GM12878 (cell line): ENCODE results near the gene RFT1. TPM values are rescaled to one million over a fixed set of nuclear protein-coding genes. Genes with fewer than 3 reads are reported as not detected.

Experiments
- ATAC-seq: fragments of 200-7000 bp; cut with Tn5 transposase; 3 replicates; pipeline ENCODE4 v1.9.1; 2020; ENCODE audit warnings: mild to moderate bottlenecking, moderate library complexity
- BruUV-seq: library from RNA; stranded (reverse); fragments of 400-500 nt; replicated peaks from 2 replicates; lab custom pipeline; 2021; lab: Mats Ljungman, UMichigan
- CTCF ChIA-PET: fragments of 300-600 bp; sonication (Branson Sonifier 250); formaldehyde crosslinking; extraction: SDS; loops from one replicate; lab custom pipeline; 2021; ENCODE audit warnings: inconsistent platforms; lab: Yijun Ruan, JAX
- POLR2A ChIA-PET: fragments of 350-600 bp; formaldehyde crosslinking; extraction: SDS; loops from one replicate; lab custom pipeline; 2021; ENCODE audit warnings: inconsistent platforms; lab: Charles Lee
- RAD21 ChIA-PET: fragments of 300-600 bp; sonication (Branson Sonifier 250); formaldehyde crosslinking; loops from one replicate; lab custom pipeline; 2023; ENCODE audit warnings: antibody characterized with exemption; ENCODE audit not compliant: unreplicated experiment; lab: Charles Lee
- SMC1A ChIA-PET: fragments of 300-600 bp; sonication (Branson Sonifier 250); formaldehyde crosslinking; loops from one replicate; lab custom pipeline; 2023; ENCODE audit not compliant: unreplicated experiment, uncharacterized antibody; lab: Charles Lee
- DNase-seq: peaks from one replicate; pipeline ENCODE4 v3.0.0-alpha.2; 2011; ENCODE audit warnings: low read depth, low spot score
- FAIRE-seq: peaks from 3 replicates; lab custom pipeline; 2011; peaks lifted over from hg19 to GRCh38; lab: Jason Lieb, UNC
- H2AFZ ChIP-seq: 2 replicates; pipeline ENCODE4 v1.6.0; 2011; ENCODE audit warnings: low read depth, low read length, control low read depth; ENCODE audit not compliant: control insufficient read depth
- H3K27ac ChIP-seq: 2 replicates; pipeline ENCODE4 v1.5.1; 2011; ENCODE audit warnings: control low read depth; ENCODE audit not compliant: control insufficient read depth, insufficient read depth
- H3K27me3 ChIP-seq, 2 experiments: replicated peaks in 1 of 2; 2 replicates each; pipeline versions ENCODE4 v1.6.0 to v1.6.1; 2011; ENCODE audit warnings: low read length in 1 of 2; ENCODE audit not compliant: control insufficient read depth in 2 of 2, insufficient read depth in 2 of 2
- H3K36me3 ChIP-seq, 2 experiments: 2 replicates each; pipeline ENCODE4 v1.5.1; 2011; ENCODE audit warnings: low read length in 1 of 2; ENCODE audit not compliant: control insufficient read depth in 2 of 2, insufficient read depth in 2 of 2
- H3K4me1 ChIP-seq: 2 replicates; pipeline ENCODE4 v1.6.1; 2011; ENCODE audit warnings: mild to moderate bottlenecking, low read length, moderate library complexity, mixed read lengths; ENCODE audit not compliant: control insufficient read depth, insufficient read depth
- H3K4me2 ChIP-seq: 2 replicates; pipeline ENCODE4 v1.6.0; 2011; ENCODE audit warnings: control low read depth; ENCODE audit not compliant: control insufficient read depth, insufficient read depth
- H3K4me3 ChIP-seq: fragments of 200-600 bp; sonication (generic); 2 replicates; pipeline ENCODE4 v1.5.1; 2016
- H3K79me2 ChIP-seq: 2 replicates; pipeline ENCODE4 v1.6.0; 2011; ENCODE audit warnings: low read length; ENCODE audit not compliant: control insufficient read depth, insufficient read depth
- H3K9ac ChIP-seq: 2 replicates; pipeline ENCODE4 v1.8.0; 2011; ENCODE audit warnings: low read length, control low read depth, mixed read lengths; ENCODE audit not compliant: control insufficient read depth, insufficient read depth
- H3K9me3 ChIP-seq: replicated peaks from 3 replicates; pipeline ENCODE4 v1.5.1; 2011; ENCODE audit warnings: mild to moderate bottlenecking, low read length; ENCODE audit not compliant: control insufficient read depth, insufficient read depth
- H4K20me1 ChIP-seq: 2 replicates; pipeline ENCODE4 v1.6.0; 2011; ENCODE audit not compliant: control insufficient read depth, insufficient read depth
- CHD1 ChIP-seq: IDR thresholded peaks from 2 replicates; pipeline ENCODE4 v1.6.1; 2012; ENCODE audit warnings: low read depth, low read length, improper control_type of control experiment
- GATAD2B ChIP-seq: fragments of 450-650 bp; conservative IDR thresholded peaks from 2 replicates; pipeline ENCODE4 v1.6.1; 2017; ENCODE audit warnings: low read depth, mild to moderate bottlenecking, moderate library complexity
- MTA2 ChIP-seq: fragments of 450-650 bp; IDR thresholded peaks from 2 replicates; pipeline ENCODE4 v1.6.1; 2016; ENCODE audit warnings: low read depth, mild to moderate bottlenecking, moderate library complexity
- NR2F1 ChIP-seq: fragments of 450-650 bp; conservative IDR thresholded peaks from 2 replicates; pipeline ENCODE4 v1.6.1; 2017; ENCODE audit warnings: mild to moderate bottlenecking
- POLR2A ChIP-seq: IDR thresholded peaks from 2 replicates; pipeline ENCODE4 v1.6.1; 2011; ENCODE audit warnings: low read depth, mild to moderate bottlenecking, low read length
- RUNX3 ChIP-seq: IDR thresholded peaks from 2 replicates; pipeline ENCODE4 v1.6.1; 2012; ENCODE audit warnings: low read length, inconsistent platforms
- SIN3A ChIP-seq: IDR thresholded peaks from 2 replicates; pipeline ENCODE4 v1.6.1; 2012; ENCODE audit warnings: low read depth, low read length, improper control_type of control experiment
- YY1 ChIP-seq: IDR thresholded peaks from 2 replicates; pipeline ENCODE4 v1.6.1; 2011; ENCODE audit warnings: low read depth, mild to moderate bottlenecking, low read length
- ZBED1 ChIP-seq: IDR thresholded peaks from 2 replicates; pipeline ENCODE4 v1.6.1; 2016; ENCODE audit warnings: borderline replicate concordance
- ZBTB4 ChIP-seq: fragments of 450-650 bp; formaldehyde crosslinking; IDR thresholded peaks from 2 replicates; pipeline ENCODE4 v1.4.0; 2022; ENCODE audit warnings: mild to moderate bottlenecking, moderate library complexity
- WGBS: methylation state at CpG from one replicate; pipeline ENCODE4 v1.1.6; 2016; ENCODE audit warnings: low lambda C conversion rate; ENCODE audit not compliant: insufficient replicate concordance, insufficient coverage; ENCODE audit errors: missing lambda C conversion rate; 5-methylcytosine and 5-hydroxymethylcytosine counted together
- in situ Hi-C: fragments of 300-500 bp; cut with MboI; formaldehyde crosslinking; loops from 9 replicates; pipeline ENCODE4 v1.14.3; 2018; ENCODE audit warnings: mixed read lengths
- intact Hi-C: fragments of 100-400 bp; cut with micrococcal nuclease; formaldehyde crosslinking; loops from one replicate; pipeline ENCODE4 v1.14.2; 2022; ENCODE audit not compliant: unreplicated experiment
- polyA plus RNA-seq, 11 experiments: library from polyadenylated mRNA; depleted of rRNA in 4 of 11; unstranded in 6 of 11; stranded (reverse) in 5 of 11; fragments of >200 nt; fragmentation: Nextera tagmentation in 4 of 11; fragmentation: Illumina TruSeq in 1 of 11; extraction: Ambion mirVana in 4 of 11; extraction: Trizol in 1 of 11; gene quantifications; 1 replicate in 1 of 11; 2 replicates in 10 of 11; pipeline versions ENCODE4 v1.2.1 to v1.2.3, GENCODE V29; 2011 to 2016; ENCODE audit warnings: inconsistent platforms in 2 of 11, missing spikeins in 2 of 11, low read depth in 1 of 11
- total RNA-seq, 4 experiments: library from RNA; depleted of rRNA in 3 of 4; stranded (reverse); fragments of >200 nt in 3 of 4; fragmentation: Illumina TruSeq in 1 of 4; extraction: Trizol in 1 of 4; gene quantifications; 2 replicates each; pipeline versions ENCODE4 v1.2.1 to v1.2.3, GENCODE V29; 2013 to 2021
- TF ChIP-seq, protein P1 (sequence below): fragments of 450-650 bp; IDR thresholded peaks from 2 replicates; pipeline ENCODE4 v1.6.1; 2016; ENCODE audit warnings: mild to moderate bottlenecking

RFT1 gene
- total and polyA plus RNA-seq, 10 of the 15 experiments (the other 5 are each of a cell fraction or from before 2014, with no cell fraction given): 16.6 to 75.1 (median 34.5) TPM

DNA sequence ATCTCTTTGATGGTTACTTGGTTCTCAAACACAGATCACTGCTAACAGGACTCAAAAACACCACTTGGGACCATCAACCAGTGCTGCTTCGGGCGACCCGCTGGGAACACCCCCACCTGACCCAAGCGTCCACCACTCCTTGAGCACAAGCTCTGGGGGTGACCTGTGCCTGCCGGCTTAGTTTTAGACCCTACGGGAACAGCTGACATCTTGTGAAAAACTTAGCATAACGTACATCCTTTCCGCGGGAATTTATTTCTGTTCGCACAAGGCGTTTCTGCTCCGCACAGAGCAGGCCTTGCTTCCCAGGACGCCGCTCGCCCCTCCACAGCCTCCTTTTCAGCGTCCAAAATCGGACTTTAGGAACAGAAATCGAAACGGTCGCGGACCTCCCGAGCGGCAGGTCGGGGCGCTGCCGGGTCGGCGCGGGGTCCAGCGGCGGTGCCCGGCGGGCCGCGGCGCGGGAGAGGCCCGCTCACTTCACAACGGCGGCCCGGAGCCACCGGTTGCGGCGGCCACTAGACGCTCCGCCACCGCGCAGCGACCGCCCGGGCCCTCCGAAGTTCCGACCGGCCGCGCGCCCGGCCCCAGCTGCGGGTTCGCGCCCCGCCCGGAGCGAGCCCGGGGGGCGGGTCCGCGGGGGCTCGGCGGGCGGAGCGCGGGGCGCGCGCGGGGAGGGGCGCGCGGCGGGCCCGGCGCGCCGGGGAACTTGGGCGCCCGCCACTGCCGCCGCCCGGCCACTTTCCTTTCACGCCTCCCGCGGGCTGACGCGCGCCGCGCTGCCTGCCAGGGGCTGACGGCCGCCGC is 85.3 kb downstream of the RFT1 start (continued):
- TF ChIP-seq MTA2 (no peak), GATAD2B (peak; percentile 83), POLR2A (peak; percentile 49; the same call in 1 of the 2 replicates), CHD1 (no peak), ZBTB4 (no peak), NR2F1 (peak; percentile 48; the same call in 1 of the 2 replicates), SIN3A (peak; percentile 27; the same call in 1 of the 2 replicates), RUNX3 (no peak)
- TF ChIP-seq, all 136 proteins: peak for 14

- TSS peak; percentile 53 for BruUV-seq
Measured at GRCh38 chr3:53044371-53044710, 85.9 kb downstream of the RFT1 start.

More at GRCh38 chr3:53044371-53044710, 85.9 kb downstream of the RFT1 start:
- H3K27me3 ChIP-seq: no peaks in the 10 kb centered on the region
- H3K36me3 ChIP-seq: no peaks in the 10 kb centered on the region
- in situ Hi-C loops: no loop called here
- TF ChIP-seq, protein P1, sequence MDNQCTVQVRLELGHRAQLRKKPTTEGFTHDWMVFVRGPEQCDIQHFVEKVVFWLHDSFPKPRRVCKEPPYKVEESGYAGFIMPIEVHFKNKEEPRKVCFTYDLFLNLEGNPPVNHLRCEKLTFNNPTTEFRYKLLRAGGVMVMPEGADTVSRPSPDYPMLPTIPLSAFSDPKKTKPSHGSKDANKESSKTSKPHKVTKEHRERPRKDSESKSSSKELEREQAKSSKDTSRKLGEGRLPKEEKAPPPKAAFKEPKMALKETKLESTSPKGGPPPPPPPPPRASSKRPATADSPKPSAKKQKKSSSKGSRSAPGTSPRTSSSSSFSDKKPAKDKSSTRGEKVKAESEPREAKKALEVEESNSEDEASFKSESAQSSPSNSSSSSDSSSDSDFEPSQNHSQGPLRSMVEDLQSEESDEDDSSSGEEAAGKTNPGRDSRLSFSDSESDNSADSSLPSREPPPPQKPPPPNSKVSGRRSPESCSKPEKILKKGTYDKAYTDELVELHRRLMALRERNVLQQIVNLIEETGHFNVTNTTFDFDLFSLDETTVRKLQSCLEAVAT: peak; percentile 69; the same call in 1 of the 2 replicates
- TF ChIP-seq ZBED1 (no peak), YY1 (0 out of 2 replicates have a peak, but pooled peaks have one; percentile 1)
- H3K79me2 ChIP-seq: peaks cover 43% of the 10 kb centered on the region
- H3K27ac ChIP-seq: peak overlapping the region; percentile 66
- ChIA-PET SMC1A (interaction anchor here (0.6 to 2.9 kb wide), 8 partner anchors 8 to 111 kb away, joined by 3 to 8 read pairs (median 3); no protein-coding TSS in a partner anchor), CTCF (interaction anchor here (1.2 to 1.4 kb wide), 3 partner anchors 28 to 151 kb away, joined by 3 to 6 read pairs (median 3); no protein-coding TSS in a partner anchor), POLR2A (interaction anchor here (1.0 to 2.0 kb wide), 3 partner anchors 15 to 75 kb away, joined by 4 to 8 read pairs (median 4); no protein-coding TSS in a partner anchor), RAD21 (interaction anchor here (1.0 to 1.3 kb wide), 3 partner anchors 10 to 60 kb away, joined by 3 to 7 read pairs (median 3); no protein-coding TSS in a partner anchor)
- peak overlapping the region; percentile 61 for H2AFZ ChIP-seq
- no peaks in the 10 kb centered on the region for H4K20me1 ChIP-seq
- H3K9me3 ChIP-seq: no peaks in the 10 kb centered on the region
- DNase-seq (no peak), FAIRE-seq (no peak), ATAC-seq (no peak)
- peak overlapping the region; percentile 73 for H3K9ac ChIP-seq
- H3K4me1 ChIP-seq: peaks cover 36% of the 10 kb centered on the region
- peak overlapping the region; percentile 91 for H3K4me2 ChIP-seq
- intact Hi-C loops: loop anchor here (5.0 to 10.0 kb wide), 2 partner anchors 62 to 340 kb away; partner anchors contain the start of genes GLT8D1 and SPCS1
- peak overlapping the region; percentile 65 for H3K4me3 ChIP-seq
- WGBS: 2% methylated on average over 11 of the region's 11 CpGs
